ENCODE data around the gene PBX4. TPM values are rescaled to one million over a fixed set of nuclear protein-coding genes. Genes with fewer than 3 reads are reported as not detected.

The PBX4 gene
- total and polyA plus RNA-seq, 2 of the 8 experiments (the other 6 are each of a cell fraction or from before 2014, with no cell fraction given) = 3.4 to 3.8 TPM

DNA sequence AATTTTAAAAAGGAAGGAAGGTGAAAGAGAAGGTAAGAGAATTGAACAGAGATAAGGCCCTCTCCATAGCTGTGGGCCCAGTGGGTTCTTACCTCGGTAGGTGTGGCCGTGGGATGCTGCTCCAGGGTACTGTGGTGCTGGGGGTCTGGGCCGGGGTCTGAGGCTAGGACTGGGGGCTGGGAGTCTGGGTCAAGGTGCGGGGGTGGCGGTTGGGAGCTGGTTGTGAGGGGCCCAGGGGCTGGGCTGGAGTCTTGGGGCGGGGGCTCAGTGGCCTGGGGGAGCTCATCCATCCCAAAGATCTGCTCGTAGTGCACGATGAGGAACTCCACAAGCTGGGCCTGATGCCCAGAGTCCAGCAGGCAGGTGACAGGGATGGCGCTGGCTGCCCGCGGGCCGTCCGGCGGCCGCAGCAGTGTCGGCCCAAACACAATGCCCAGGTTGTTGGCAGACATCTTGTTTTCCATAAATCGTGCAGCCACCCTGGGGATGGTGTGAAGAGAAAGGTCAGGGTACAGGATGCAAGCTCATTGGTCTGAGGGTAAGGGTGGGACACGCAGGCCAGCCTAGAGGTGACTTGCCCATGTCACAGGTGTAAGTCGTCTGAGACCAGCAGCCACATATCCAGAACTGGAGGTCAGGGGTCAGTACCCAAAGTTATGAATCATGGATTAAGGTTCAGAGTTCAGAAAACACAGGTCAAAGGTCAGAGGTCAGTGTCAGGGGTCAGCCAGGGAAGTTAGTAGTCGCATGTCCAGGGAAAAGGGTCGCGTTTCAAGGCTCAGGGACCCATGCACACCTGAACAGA, 15.4 kb upstream of the PBX4 start (continued):
- TF ChIP-seq TAF7 (optimal IDR thresholded peaks at IDR 0.05; ENCODE audit: borderline replicate concordance, low read depth, low read length) = no peak
